A673 (cell line): Measurements from ENCODE around the gene LEF1. TPM values are rescaled to one million over a fixed set of nuclear protein-coding genes. Genes with fewer than 3 reads are reported as not detected.

ENCODE experiments used
- BruUV-seq: library from RNA; stranded (reverse); fragments of 400-500 nt; replicated peaks from 2 replicates; lab custom pipeline; 2021; lab: Mats Ljungman, UMichigan
- CTCF ChIA-PET: fragments of 300-600 bp; sonication (Branson Sonifier 250); formaldehyde crosslinking; loops from one replicate; lab custom pipeline; 2022; ENCODE audit warnings: antibody characterized with exemption; lab: Charles Lee
- POLR2A ChIA-PET: fragments of 300-600 bp; sonication (Branson Sonifier 250); formaldehyde crosslinking; loops from one replicate; lab custom pipeline; 2022; ENCODE audit warnings: antibody characterized with exemption; ENCODE audit not compliant: low non-redundant PET; lab: Charles Lee
- DNase-seq: peaks from one replicate; pipeline ENCODE4 v3.0.0-alpha.2; 2015; ENCODE audit warnings: low spot score
- H3K27ac ChIP-seq: fragments of 200-600 bp; sonication (generic); 2 replicates; pipeline ENCODE4 v1.5.1; 2016; ENCODE audit warnings: mixed run types, low read depth, mild to moderate bottlenecking, mixed read lengths, antibody characterized with exemption, low read length; ENCODE audit not compliant: poor library complexity, severe bottlenecking
- H3K27me3 ChIP-seq: fragments of 200-600 bp; sonication (generic); replicated peaks from 2 replicates; pipeline ENCODE4 v1.6.1; 2017; ENCODE audit warnings: mixed run types, low read depth, mild to moderate bottlenecking, mixed read lengths, antibody characterized with exemption, low read length; ENCODE audit not compliant: insufficient read depth, poor library complexity
- H3K36me3 ChIP-seq: fragments of 200-600 bp; sonication (generic); 2 replicates; pipeline ENCODE4 v1.6.1; 2016; ENCODE audit warnings: mixed run types, mild to moderate bottlenecking, mixed read lengths, antibody characterized with exemption, low read length; ENCODE audit not compliant: insufficient read depth, poor library complexity, severe bottlenecking
- H3K4me1 ChIP-seq: fragments of 200-600 bp; sonication (generic); 2 replicates; pipeline ENCODE4 v1.6.1; 2017; ENCODE audit warnings: mixed run types, mild to moderate bottlenecking, mixed read lengths, antibody characterized with exemption, low read length; ENCODE audit not compliant: insufficient read depth, poor library complexity, severe bottlenecking
- H3K4me3 ChIP-seq: fragments of 200-600 bp; sonication (generic); 2 replicates; pipeline ENCODE4 v1.5.1; 2016; ENCODE audit warnings: low read depth, mixed run types, mild to moderate bottlenecking, mixed read lengths, low read length; ENCODE audit not compliant: poor library complexity, severe bottlenecking
- H3K9me3 ChIP-seq: fragments of 200-600 bp; sonication (generic); 2 replicates; pipeline ENCODE4 v1.6.1; 2016; ENCODE audit warnings: mixed run types, low read depth, mild to moderate bottlenecking, mixed read lengths, antibody characterized with exemption, low read length; ENCODE audit not compliant: poor library complexity, severe bottlenecking
- EZH2 ChIP-seq: fragments of 200-600 bp; sonication (generic); IDR thresholded peaks from 2 replicates; pipeline ENCODE4 v1.6.1; 2017; ENCODE audit warnings: borderline replicate concordance, low read depth, mild to moderate bottlenecking, mixed read lengths, antibody characterized with exemption, low read length; ENCODE audit not compliant: poor library complexity, severe bottlenecking
- intact Hi-C: fragments of 100-400 bp; cut with micrococcal nuclease; formaldehyde crosslinking; loops from one replicate; pipeline ENCODE4 v1.10.0; 2022; ENCODE audit not compliant: unreplicated experiment
- total RNA-seq: library from RNA; stranded (reverse); gene quantifications from 2 replicates; pipeline ENCODE4 v1.2.3, GENCODE V29; 2021
- TF ChIP-seq, protein P1 (sequence below): fragments of 300-800, 200-600 bp; sonication (generic); conservative IDR thresholded peaks from 2 replicates; pipeline ENCODE4 v1.5.1; 2017; ENCODE audit warnings: low read depth, mild to moderate bottlenecking, antibody characterized with exemption, low read length, moderate library complexity, mixed read lengths

LEF1 gene
- total RNA-seq, 1 experiment from 2014 or later: 2.5 TPM

DNA sequence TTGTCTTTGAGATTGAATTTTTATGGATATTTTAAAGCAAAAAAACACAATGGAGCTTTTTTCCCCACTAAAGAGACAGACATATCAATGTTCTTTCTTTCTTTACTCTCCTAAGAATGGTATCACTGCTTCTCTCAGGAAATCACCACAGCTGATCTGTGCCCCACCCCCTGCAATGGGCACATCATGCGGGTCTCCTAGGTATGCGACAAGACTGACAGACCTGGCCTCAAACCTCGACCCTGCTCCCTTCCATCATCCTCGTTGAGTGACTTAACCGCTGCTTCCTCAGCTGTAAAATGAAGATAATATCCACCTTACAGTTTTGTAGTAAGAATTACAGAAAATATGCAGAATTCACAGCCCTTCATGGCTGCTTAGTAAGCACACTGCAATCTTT is 58.3 kb downstream of the LEF1 start:
- H3K9me3 ChIP-seq: no peaks in the 10 kb centered on the region
- TF ChIP-seq EZH2: no peak
- TF ChIP-seq, protein P1, sequence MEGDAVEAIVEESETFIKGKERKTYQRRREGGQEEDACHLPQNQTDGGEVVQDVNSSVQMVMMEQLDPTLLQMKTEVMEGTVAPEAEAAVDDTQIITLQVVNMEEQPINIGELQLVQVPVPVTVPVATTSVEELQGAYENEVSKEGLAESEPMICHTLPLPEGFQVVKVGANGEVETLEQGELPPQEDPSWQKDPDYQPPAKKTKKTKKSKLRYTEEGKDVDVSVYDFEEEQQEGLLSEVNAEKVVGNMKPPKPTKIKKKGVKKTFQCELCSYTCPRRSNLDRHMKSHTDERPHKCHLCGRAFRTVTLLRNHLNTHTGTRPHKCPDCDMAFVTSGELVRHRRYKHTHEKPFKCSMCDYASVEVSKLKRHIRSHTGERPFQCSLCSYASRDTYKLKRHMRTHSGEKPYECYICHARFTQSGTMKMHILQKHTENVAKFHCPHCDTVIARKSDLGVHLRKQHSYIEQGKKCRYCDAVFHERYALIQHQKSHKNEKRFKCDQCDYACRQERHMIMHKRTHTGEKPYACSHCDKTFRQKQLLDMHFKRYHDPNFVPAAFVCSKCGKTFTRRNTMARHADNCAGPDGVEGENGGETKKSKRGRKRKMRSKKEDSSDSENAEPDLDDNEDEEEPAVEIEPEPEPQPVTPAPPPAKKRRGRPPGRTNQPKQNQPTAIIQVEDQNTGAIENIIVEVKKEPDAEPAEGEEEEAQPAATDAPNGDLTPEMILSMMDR: no peak
- intact Hi-C loops: no loop called here
- DNase-seq: no peak
- H3K27me3 ChIP-seq: no peaks in the 10 kb centered on the region
- H3K36me3 ChIP-seq: no peaks in the 10 kb centered on the region
- no TSS peak for BruUV-seq
- ChIA-PET CTCF (no interaction called here), POLR2A (no interaction called here)
- no peak overlapping the region for H3K27ac ChIP-seq
- no peak overlapping the region for H3K4me3 ChIP-seq
- no peaks in the 10 kb centered on the region for H3K4me1 ChIP-seq

DNA sequence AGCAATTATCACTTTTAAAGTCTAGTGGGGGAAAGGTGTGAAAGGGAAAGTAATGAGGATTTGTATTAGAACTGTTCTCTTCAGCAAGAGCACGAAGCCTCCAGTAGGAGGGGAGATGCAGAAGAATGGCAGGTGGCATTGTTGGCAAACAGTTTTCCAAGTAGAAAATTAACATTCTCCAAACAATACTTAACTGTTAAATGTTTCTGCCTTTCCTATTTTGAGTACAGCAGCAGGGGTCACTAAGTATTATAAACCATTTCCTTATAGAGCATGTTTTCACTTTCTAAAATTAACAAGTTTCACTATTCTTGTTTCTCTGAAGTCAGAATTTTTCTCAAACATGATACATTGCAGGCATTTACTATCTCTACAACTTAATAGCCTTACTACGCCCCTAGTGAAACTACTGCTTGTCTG is 58.7 kb downstream of the LEF1 start:
- Histone ChIP-seq H3K4me1 (no peaks in the 10 kb centered on the region), H3K36me3 (no peaks in the 10 kb centered on the region), H3K27me3 (no peaks in the 10 kb centered on the region), H3K27ac (no peak overlapping the region), H3K9me3 (no peaks in the 10 kb centered on the region), H3K4me3 (no peak overlapping the region)
- TF ChIP-seq EZH2: no peak
- TF ChIP-seq, protein P1: no peak
- no peak for DNase-seq
- POLR2A ChIA-PET: no interaction called here
- intact Hi-C loops: no loop called here
- no TSS peak for BruUV-seq
- CTCF ChIA-PET: no interaction called here

DNA sequence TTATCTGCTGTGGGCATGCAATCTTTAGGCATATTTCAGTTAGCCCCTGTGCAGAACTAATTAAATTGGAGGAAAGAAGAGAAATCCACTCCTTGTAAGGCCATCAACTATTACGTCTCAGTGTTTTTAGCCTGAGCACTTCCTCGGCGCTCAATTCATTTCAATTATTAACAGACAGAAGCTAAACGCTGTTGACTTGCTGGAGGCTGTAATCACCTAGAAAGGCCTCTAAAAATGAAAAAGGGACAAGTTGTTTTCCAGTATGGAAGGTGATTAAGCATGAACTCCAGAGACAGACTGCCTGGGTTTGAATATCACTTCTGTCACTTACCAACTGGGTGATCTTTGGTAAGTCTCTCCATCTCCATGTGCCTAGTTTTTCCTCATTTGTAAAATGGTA is 59.6 kb downstream of the LEF1 start:
- DNase-seq: no peak
- intact Hi-C loops: no loop called here
- Histone ChIP-seq H3K4me1 (no peaks in the 10 kb centered on the region), H3K9me3 (no peaks in the 10 kb centered on the region), H3K4me3 (no peak overlapping the region), H3K27ac (no peak overlapping the region), H3K36me3 (no peaks in the 10 kb centered on the region), H3K27me3 (no peaks in the 10 kb centered on the region)
- CTCF ChIA-PET: no interaction called here
- no TSS peak for BruUV-seq
- POLR2A ChIA-PET: no interaction called here
- TF ChIP-seq EZH2: no peak
- TF ChIP-seq, protein P1: no peak
